Keratinocyte (primary cell): ENCODE measurements around the gene LRRC28. TPM values are rescaled to one million over a fixed set of nuclear protein-coding genes. Genes with fewer than 3 reads are reported as not detected.

Source experiments
- DNase-seq: peaks from one replicate; pipeline ENCODE4 v3.0.0-alpha.2; 2011; ENCODE audit warnings: low read depth, missing footprints, low spot score
- FAIRE-seq: peaks from 2 replicates; lab custom pipeline; 2011; peaks lifted over from hg19 to GRCh38; lab: Jason Lieb, UNC
- H2AFZ ChIP-seq: 2 replicates; pipeline ENCODE4 v1.6.0; 2012; ENCODE audit warnings: low read length, control low read depth, inconsistent platforms; ENCODE audit not compliant: control insufficient read depth
- H3K27ac ChIP-seq: 2 replicates; pipeline ENCODE4 v1.5.1; 2011; ENCODE audit warnings: low read length; ENCODE audit not compliant: control insufficient read depth, insufficient read depth
- H3K27me3 ChIP-seq: 3 replicates; pipeline ENCODE4 v1.6.0; 2011; ENCODE audit warnings: low read length; ENCODE audit not compliant: control insufficient read depth, insufficient read depth; ENCODE audit errors: extremely low read depth
- H3K36me3 ChIP-seq, 2 experiments: 2 replicates in 1 of 2; 3 replicates in 1 of 2; pipeline ENCODE4 v1.5.1; 2011; ENCODE audit warnings: low read length in 2 of 2, mild to moderate bottlenecking in 1 of 2; ENCODE audit not compliant: control insufficient read depth in 2 of 2, insufficient read depth in 2 of 2; ENCODE audit errors: extremely low read depth in 1 of 2
- H3K4me1 ChIP-seq: 3 replicates; pipeline ENCODE4 v1.5.1; 2011; ENCODE audit warnings: low read length; ENCODE audit not compliant: control insufficient read depth, insufficient read depth; ENCODE audit errors: extremely low read depth
- H3K4me2 ChIP-seq: 3 replicates; pipeline ENCODE4 v1.6.0; 2011; ENCODE audit warnings: low read depth, low read length; ENCODE audit not compliant: control insufficient read depth, insufficient read depth; ENCODE audit errors: extremely low read depth
- H3K4me3 ChIP-seq, 3 experiments: fragments of 200-600 bp in 1 of 3; sonication (generic) in 1 of 3; 2 replicates in 2 of 3; 3 replicates in 1 of 3; pipeline ENCODE4 v1.5.1; 2011 to 2016; ENCODE audit warnings: low read length in 3 of 3, mild to moderate bottlenecking in 3 of 3, control low read depth in 2 of 3, inconsistent platforms in 1 of 3, low read depth in 1 of 3, mixed read lengths in 1 of 3, mixed run types in 1 of 3, moderate library complexity in 1 of 3; ENCODE audit not compliant: control insufficient read depth in 2 of 3, insufficient read depth in 2 of 3; ENCODE audit errors: extremely low read depth in 1 of 3
- H3K79me2 ChIP-seq: 2 replicates; pipeline ENCODE4 v1.6.0; 2012; ENCODE audit warnings: low read length; ENCODE audit not compliant: control insufficient read depth, insufficient read depth
- H3K9ac ChIP-seq: 3 replicates; pipeline ENCODE4 v1.6.0; 2011; ENCODE audit warnings: low read length; ENCODE audit not compliant: control insufficient read depth, insufficient read depth; ENCODE audit errors: extremely low read depth
- H3K9me1 ChIP-seq: 3 replicates; pipeline ENCODE4 v1.6.0; 2011; ENCODE audit warnings: low read length; ENCODE audit not compliant: control insufficient read depth, insufficient read depth; ENCODE audit errors: extremely low read depth
- H3K9me3 ChIP-seq: 2 replicates; pipeline ENCODE4 v1.5.1; 2012; ENCODE audit warnings: low read depth, low read length; ENCODE audit not compliant: control insufficient read depth
- H4K20me1 ChIP-seq: 3 replicates; pipeline ENCODE4 v1.6.0; 2011; ENCODE audit warnings: low read length; ENCODE audit not compliant: control insufficient read depth, insufficient read depth; ENCODE audit errors: extremely low read depth
- CTCF ChIP-seq, 3 experiments: IDR thresholded peaks in 1 of 3; conservative IDR thresholded peaks in 1 of 3; optimal IDR thresholded peaks in 1 of 3; 2 replicates in 2 of 3; 3 replicates in 1 of 3; pipeline versions ENCODE3 to v1.5.1; 2011; ENCODE audit warnings: low read length in 3 of 3, mild to moderate bottlenecking in 3 of 3, moderate library complexity in 2 of 3, control low read depth in 1 of 3, inconsistent platforms in 1 of 3; ENCODE audit not compliant: insufficient read depth in 2 of 3; ENCODE audit errors: extremely low read depth in 1 of 3
- EZH2 ChIP-seq: IDR thresholded peaks from one replicate; pipeline ENCODE4 v1.6.1; 2012; ENCODE audit warnings: inconsistent platforms, mild to moderate bottlenecking, low read length, moderate library complexity
- dilution Hi-C: fragments of 300-500 bp; cut with MboI; formaldehyde crosslinking; loops from one replicate; pipeline ENCODE4 v1.7.0; 2020; ENCODE audit warnings: low sequenced_read_pairs; ENCODE audit not compliant: extremely low pct_ligation_motif_present
- polyA plus RNA-seq, 5 experiments: library from polyadenylated mRNA; depleted of rRNA in 3 of 5; stranded (reverse) in 3 of 5; stranded (forward) in 1 of 5; unstranded in 1 of 5; fragments of >200 nt; gene quantifications; 1 replicate in 1 of 5; 2 replicates in 3 of 5; 3 replicates in 1 of 5; pipeline versions ENCODE4 v1.2.1 to v1.2.3, GENCODE V29; 2011 to 2012; ENCODE audit warnings: missing spikeins in 2 of 5, low read depth in 1 of 5, low replicate concordance in 1 of 5

The LRRC28 gene
- polyA plus RNA-seq, 1 donor (not counting 4 experiments of a cell fraction or from before 2014, with no cell fraction given) = 25.1 TPM

GRCh38 chr15:99366013-99366412 is 114.7 kb downstream of the LRRC28 start:
- Histone ChIP-seq H3K9me3 (no peaks in the 10 kb centered on the region), H4K20me1 (no peaks in the 10 kb centered on the region), H2AFZ (no peak overlapping the region), H3K27ac (no peak overlapping the region), H3K27me3 (no peaks in the 10 kb centered on the region), H3K4me1 (no peaks in the 10 kb centered on the region), H3K4me3 (no peak overlapping the region), H3K4me2 (no peak overlapping the region), H3K9ac (no peak overlapping the region), H3K79me2 (no peaks in the 10 kb centered on the region), H3K9me1 (peaks cover 2% of the 10 kb centered on the region), H3K36me3 (peaks cover 0 to 2% of the 10 kb centered on the region in 2 experiments)
- no peak for DNase-seq
- FAIRE-seq = no peak
- TF ChIP-seq EZH2 = no peak
- TF ChIP-seq CTCF (optimal IDR thresholded peaks at IDR 0.05 in 1 of 3, IDR thresholded peaks at IDR 0.05 in 1 of 3, conservative IDR thresholded peaks at IDR 0.05 in 1 of 3; ENCODE audit: extremely low read depth in 1 of 3, insufficient read depth in 2 of 3, low read length in 3 of 3) = no peak
- dilution Hi-C loops = no loop called here

GRCh38 chr15:99368743-99369142 is 117.5 kb downstream of the LRRC28 start:
- no peak for TF ChIP-seq CTCF (optimal IDR thresholded peaks at IDR 0.05 in 1 of 3, IDR thresholded peaks at IDR 0.05 in 1 of 3, conservative IDR thresholded peaks at IDR 0.05 in 1 of 3; ENCODE audit: extremely low read depth in 1 of 3, insufficient read depth in 2 of 3, low read length in 3 of 3)
- no peak for TF ChIP-seq EZH2
- dilution Hi-C loops = no loop called here
- no peaks in the 10 kb centered on the region for H3K79me2 ChIP-seq
- H3K9ac ChIP-seq = no peak overlapping the region
- FAIRE-seq (no peak), DNase-seq (no peak)
- H3K4me3 ChIP-seq = no peak overlapping the region
- no peaks in the 10 kb centered on the region for H3K36me3 ChIP-seq
- H3K9me3 ChIP-seq = no peaks in the 10 kb centered on the region
- no peak overlapping the region for H3K4me2 ChIP-seq
- H3K4me1 ChIP-seq = no peaks in the 10 kb centered on the region
- H2AFZ ChIP-seq = no peak overlapping the region
- no peaks in the 10 kb centered on the region for H3K27me3 ChIP-seq
- H3K9me1 ChIP-seq = no peaks in the 10 kb centered on the region
- no peaks in the 10 kb centered on the region for H4K20me1 ChIP-seq
- H3K27ac ChIP-seq = no peak overlapping the region
